HG03139 (cell line): ENCODE results near the gene GGA3.
"Not testable (repeated sequence)": the region's sequence is repeated elsewhere in the genome, so short reads cannot be mapped to it uniquely, and the experiment has no call there.

ENCODE experiments used
- ATAC-seq: cut with Tn5 transposase; IDR thresholded peaks from one replicate; pipeline ENCODE4 v1.9.1; 2021; ENCODE audit not compliant: unreplicated experiment

Gene GGA3

GRCh38 chr17:75227729-75228128 is 33.7 kb downstream of the GGA3 start:
- no peak for ATAC-seq

GRCh38 chr17:75225016-75225415 is 36.4 kb downstream of the GGA3 start:
- no peak for ATAC-seq

- ATAC-seq: no peak
Observed at GRCh38 chr17:75219815-75220214, 41.6 kb downstream of the GGA3 start.

DNA sequence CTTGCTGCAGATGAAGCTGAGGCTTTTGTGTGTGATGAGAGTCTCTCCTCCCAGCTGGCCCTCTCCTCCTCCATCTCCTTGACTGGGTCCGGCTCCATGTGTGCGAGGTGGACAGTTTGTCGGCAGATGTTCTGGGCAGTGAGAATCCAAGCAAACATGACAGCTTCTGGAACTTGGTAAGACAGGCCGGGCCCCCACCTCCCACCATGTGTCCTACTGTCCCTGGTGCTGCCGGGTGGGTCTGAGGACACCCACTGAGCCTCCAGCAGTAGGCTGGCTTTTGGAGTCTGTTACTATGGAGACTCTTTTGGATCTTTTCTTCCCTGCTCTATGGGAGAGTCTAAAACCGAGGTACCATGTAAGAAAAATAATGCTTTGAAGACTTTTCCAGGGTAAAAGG is 43.3 kb downstream of the GGA3 start:
- no peak for ATAC-seq

DNA sequence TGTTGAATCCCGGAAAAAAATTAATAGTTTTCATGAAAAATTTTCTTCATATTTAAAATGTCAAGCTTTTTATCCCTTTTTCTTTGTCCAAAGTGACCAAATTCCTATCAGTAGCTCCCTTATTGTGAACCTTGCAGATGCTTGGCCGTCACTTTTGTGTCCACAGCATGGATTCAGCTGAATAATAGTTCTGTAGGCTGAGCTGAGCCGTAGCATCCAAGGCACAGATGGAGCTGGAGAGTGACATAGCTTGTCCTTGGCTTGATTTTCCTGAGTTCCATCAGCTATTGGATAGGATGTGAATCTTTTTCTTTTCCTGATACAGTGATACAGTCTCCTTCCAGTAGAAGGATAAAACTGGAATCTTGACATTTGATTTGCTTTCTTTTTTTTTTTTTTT is 52.3 kb downstream of the GGA3 start:
- ATAC-seq: no peak

DNA sequence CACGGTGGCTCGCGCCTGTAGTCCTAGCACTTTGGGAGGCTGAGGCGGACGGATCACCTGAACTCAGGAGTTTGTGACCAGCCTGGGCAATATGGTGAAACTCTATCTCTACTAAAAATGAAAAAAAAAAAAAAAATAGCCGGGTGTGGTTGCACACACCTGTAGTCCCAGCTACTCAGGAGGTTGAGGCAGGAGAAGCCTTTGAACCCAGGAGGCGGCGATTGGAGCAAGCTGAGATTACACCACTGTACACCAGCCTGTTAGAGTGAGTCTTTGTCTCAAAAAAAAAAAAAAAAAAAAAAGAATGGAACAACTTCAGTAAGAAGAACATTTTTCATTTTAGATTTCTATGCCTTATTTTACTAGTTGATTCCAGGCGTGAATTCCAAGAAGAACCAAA is 53.2 kb downstream of the GGA3 start:
- no peak for ATAC-seq

DNA sequence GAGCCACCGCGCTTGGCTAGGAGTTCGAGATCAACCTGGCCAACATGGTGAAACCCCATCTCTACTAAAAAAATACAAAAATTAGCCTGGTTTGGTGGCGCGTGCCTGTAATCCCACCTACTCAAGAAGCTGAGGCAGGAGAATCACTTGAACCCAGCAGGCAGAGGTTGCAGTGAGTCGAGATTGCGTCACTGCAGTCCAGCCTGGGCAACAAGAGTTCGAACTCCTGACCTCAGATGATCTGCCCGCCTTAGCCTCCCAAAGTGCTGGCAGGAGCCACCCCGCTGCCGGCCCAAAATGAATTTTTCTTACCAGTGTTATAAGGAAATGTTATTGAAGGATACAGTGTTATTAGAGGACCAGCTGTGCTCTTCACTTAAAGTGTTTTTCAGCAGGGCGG is 53.6 kb downstream of the GGA3 start:
- no peak for ATAC-seq

DNA sequence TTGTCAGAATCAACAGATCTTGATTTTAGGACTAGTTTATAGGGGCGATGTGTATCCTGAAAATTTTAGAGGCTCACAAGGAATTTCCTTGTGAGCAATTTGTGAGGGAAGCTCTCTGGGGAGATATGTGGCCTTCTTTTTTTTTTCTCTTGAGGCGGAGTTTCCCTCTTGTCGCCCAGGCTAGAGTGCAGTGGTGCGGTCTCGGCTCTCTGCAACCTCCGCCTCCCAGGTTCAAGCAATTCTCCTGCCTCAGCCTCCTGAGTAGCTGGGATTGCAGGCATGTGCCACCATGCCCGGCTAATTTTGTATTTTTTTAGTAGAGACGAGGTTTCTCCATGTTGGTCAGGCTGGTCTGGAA is 54.4 kb downstream of the GGA3 start:
- not testable (repeated sequence) for ATAC-seq

DNA sequence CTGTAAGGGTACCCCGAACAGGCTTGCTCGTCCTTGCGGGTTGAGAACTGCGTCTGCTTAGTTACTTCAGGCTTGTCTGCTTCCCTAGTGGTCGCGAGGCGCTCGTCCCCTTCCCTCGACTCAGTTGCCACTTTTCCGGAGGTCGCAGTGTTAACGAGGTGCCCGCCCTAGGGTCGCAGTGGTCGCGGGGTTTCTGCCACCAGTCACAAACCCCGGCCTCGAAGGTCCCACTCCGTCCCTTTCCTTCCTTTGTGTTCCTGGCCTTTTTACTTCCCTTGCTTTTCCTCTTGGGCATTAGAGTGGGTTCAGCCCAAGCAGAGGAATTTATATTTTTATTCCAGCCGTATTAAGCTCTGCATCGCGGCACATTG is 55.6 kb downstream of the GGA3 start:
- ATAC-seq: no peak

DNA sequence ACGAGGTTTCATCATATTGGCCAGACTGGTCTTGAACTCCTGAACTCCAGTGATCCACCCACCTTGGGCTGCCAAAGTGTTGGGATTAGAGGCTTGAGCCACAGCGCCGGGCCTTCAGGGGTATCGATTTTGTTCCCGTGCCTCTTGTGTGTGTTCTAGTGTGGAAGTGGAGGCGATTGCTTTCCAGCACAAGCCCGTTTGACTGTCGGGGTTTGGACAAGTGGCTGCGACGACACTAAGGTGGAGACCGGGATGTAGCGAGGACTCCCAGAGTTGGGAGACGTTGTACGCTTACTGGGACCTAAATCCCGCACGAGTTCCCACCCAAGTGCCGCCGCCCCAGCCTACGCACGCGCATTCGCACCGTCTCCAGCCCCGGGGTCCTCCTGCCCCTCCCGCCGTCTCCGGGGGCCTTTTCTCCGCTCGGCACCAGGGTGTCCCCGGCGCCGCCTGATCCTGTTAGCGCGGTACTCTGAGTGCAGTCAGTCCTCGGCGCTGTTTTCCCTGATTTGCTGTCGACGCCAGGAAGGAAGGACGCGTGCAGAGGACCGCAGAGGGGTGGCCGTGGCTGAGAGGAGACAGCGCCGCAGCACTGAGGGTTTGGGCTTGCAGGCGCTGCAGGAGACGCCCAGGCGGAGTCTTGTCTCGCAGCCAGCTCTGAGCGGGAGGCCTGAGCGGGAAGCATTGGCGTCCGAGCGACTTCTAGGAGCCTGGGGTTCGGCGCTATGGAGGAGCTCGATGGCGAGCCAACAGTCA is 56.2 kb downstream of the GGA3 start, which contains the start of gene NUP85:
Gene NUP85, plus strand, starts transcription at position 643 of the 756 bp plus-strand sequence. Its CDS starts 83 bp downstream, at position 726.
- ATAC-seq: peak; percentile 70

GRCh38 chr17:75199886-75200618 is 61.4 kb downstream of the GGA3 start:
- ATAC-seq: no peak

GRCh38 chr17:75194879-75195278 is 66.5 kb downstream of the GGA3 start:
- no peak for ATAC-seq

DNA sequence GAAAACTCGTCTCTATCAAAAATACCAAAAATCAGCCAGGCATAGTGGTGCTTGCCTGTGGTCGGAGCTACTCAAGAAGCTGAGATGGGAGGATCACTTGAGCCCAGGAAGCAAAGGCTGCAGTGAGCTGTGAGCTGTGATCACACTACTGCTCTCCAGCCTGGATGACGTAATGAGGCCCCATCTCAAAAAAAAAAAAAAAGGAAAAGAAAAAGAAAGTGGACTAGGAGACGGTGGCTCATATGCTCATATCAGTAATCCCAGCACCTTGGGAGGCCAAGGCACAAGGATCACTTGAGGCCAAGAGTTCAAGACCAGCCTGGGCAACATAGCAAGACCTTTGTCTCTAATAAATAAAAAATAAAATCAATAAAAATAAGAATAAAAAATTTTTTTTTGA is 69.8 kb downstream of the GGA3 start:
- ATAC-seq: no peak

DNA sequence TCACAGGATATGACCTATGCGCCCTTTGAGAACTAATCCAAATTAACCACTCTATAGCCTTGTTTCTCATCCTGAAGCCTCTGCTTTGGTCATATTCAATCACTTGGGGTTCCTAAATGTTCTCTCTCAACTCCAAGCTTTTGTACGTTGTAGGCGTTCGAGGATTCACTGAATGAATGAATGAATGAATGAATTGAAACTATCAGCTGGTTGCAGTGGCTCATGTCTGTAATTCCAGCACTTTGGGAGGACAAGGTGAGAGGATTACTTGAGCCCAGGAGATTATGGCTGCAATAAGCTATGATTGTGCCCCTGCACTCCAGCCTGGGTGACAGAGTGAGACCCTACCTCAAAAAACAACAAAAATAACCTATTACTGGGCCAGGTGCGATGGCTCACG is 72.8 kb downstream of the GGA3 start:
- ATAC-seq: no peak
